HepG2 (cell line): ENCODE data around the gene UBE2H. TPM values are rescaled to one million over a fixed set of nuclear protein-coding genes. Genes with fewer than 3 reads are reported as not detected.

ENCODE experiments used
- ATAC-seq: fragments of 200-7000 bp; cut with Tn5 transposase; 3 replicates; pipeline ENCODE4 v1.9.1; 2020; ENCODE audit warnings: mild to moderate bottlenecking, moderate library complexity
- BruUV-seq: library from RNA; stranded (reverse); fragments of 400-500 nt; replicated peaks from 2 replicates; lab custom pipeline; 2021; lab: Mats Ljungman, UMichigan
- CTCF ChIA-PET: fragments of 300-600 bp; formaldehyde crosslinking; extraction: SDS; loops from one replicate; lab custom pipeline; 2021; ENCODE audit warnings: low total read pairs, inconsistent platforms, low intra/inter-chr PET ratio; lab: Yijun Ruan, JAX
- POLR2A ChIA-PET: fragments of 350-600 bp; sonication (Branson Sonifier 250); formaldehyde crosslinking; loops from one replicate; lab custom pipeline; 2020; ENCODE audit warnings: antibody characterized with exemption, inconsistent platforms; lab: Yijun Ruan, JAX
- DNase-seq: peaks from one replicate; pipeline ENCODE4 v3.0.0-alpha.2; 2015; ENCODE audit warnings: low spot score
- FAIRE-seq: peaks from 3 replicates; lab custom pipeline; 2011; peaks lifted over from hg19 to GRCh38; lab: Jason Lieb, UNC
- H2AFZ ChIP-seq: one replicate; pipeline ENCODE4 v1.6.1; 2011; ENCODE audit warnings: low read length, inconsistent platforms
- H3K27ac ChIP-seq: fragments of 300-600 bp; 3 replicates; pipeline ENCODE4 v1.8.0; 2011; ENCODE audit warnings: mixed run types, mild to moderate bottlenecking, mixed read lengths, low read length, inconsistent platforms; ENCODE audit not compliant: insufficient read depth; ENCODE audit errors: extremely low read length
- H3K27me3 ChIP-seq, 2 experiments: fragments of 200-600 bp in 1 of 2; 2 replicates in 1 of 2; 3 replicates in 1 of 2; pipeline versions ENCODE4 v1.6.0 to v1.8.0; 2011; ENCODE audit warnings: low read length in 2 of 2, mild to moderate bottlenecking in 2 of 2, moderate library complexity in 2 of 2, inconsistent platforms in 1 of 2; ENCODE audit not compliant: insufficient read depth in 2 of 2, control insufficient read depth in 1 of 2
- H3K36me3 ChIP-seq, 2 experiments: fragments of 200-600 bp in 1 of 2; replicated peaks in 1 of 2; 2 replicates in 1 of 2; 3 replicates in 1 of 2; pipeline versions ENCODE4 v1.5.1 to v1.8.0; 2011; ENCODE audit warnings: low read length in 2 of 2, inconsistent platforms in 1 of 2; ENCODE audit not compliant: insufficient read depth in 2 of 2, control insufficient read depth in 1 of 2
- H3K4me1 ChIP-seq: 2 replicates; pipeline ENCODE4 v1.5.1; 2012; ENCODE audit warnings: low read length, inconsistent platforms; ENCODE audit not compliant: insufficient read depth
- H3K4me2 ChIP-seq: 2 replicates; pipeline ENCODE4 v1.6.0; 2011; ENCODE audit warnings: low read depth, low read length, inconsistent platforms
- H3K4me3 ChIP-seq, 3 experiments: fragments of 200-600 bp in 1 of 3; sonication (generic), shearing (Covaris generic) in 1 of 3; replicated peaks in 1 of 3; 2 replicates each; pipeline ENCODE4 v1.5.1; 2011 to 2016; ENCODE audit warnings: low read length in 3 of 3, inconsistent platforms in 2 of 3, low read depth in 2 of 3, mild to moderate bottlenecking in 2 of 3, control low read depth in 1 of 3, mixed read lengths in 1 of 3; ENCODE audit not compliant: insufficient read depth in 1 of 3
- H3K79me2 ChIP-seq: one replicate; pipeline ENCODE4 v1.6.1; 2011; ENCODE audit warnings: low read length, inconsistent platforms; ENCODE audit not compliant: insufficient read depth
- H3K9ac ChIP-seq: 2 replicates; pipeline ENCODE4 v1.6.0; 2011; ENCODE audit warnings: mild to moderate bottlenecking, low read depth, low read length, inconsistent platforms; ENCODE audit not compliant: insufficient read depth
- H3K9me3 ChIP-seq: 2 replicates; pipeline ENCODE4 v1.5.1; 2012; ENCODE audit warnings: mild to moderate bottlenecking, low read length
- H4K20me1 ChIP-seq: 2 replicates; pipeline ENCODE4 v1.6.0; 2011; ENCODE audit warnings: inconsistent platforms, mild to moderate bottlenecking, low read length, moderate library complexity; ENCODE audit not compliant: insufficient read depth
- AGO2 ChIP-seq: fragments of 200-400 bp; formaldehyde crosslinking; optimal IDR thresholded peaks from 2 replicates; pipeline ENCODE3; 2017; ENCODE audit warnings: mild to moderate bottlenecking, low read depth, low read length, moderate library complexity
- GPBP1L1 ChIP-seq: sonication (generic); formaldehyde crosslinking; IDR thresholded peaks from 2 replicates; pipeline ENCODE4 v1.5.0; 2020; ENCODE audit warnings: mild to moderate bottlenecking, missing genetic modification reagents
- IKZF4 ChIP-seq: sonication (generic); formaldehyde crosslinking; IDR thresholded peaks from 2 replicates; pipeline ENCODE4 v1.5.1; 2020; ENCODE audit warnings: borderline replicate concordance, mild to moderate bottlenecking, low read depth, missing genetic modification reagents; ENCODE audit errors: not compliant biosample characterization
- MLLT10 ChIP-seq: sonication (generic); formaldehyde crosslinking; IDR thresholded peaks from 2 replicates; pipeline ENCODE4 v1.4.0; 2020; ENCODE audit warnings: missing genetic modification reagents
- NR2C2 ChIP-seq: sonication (generic); formaldehyde crosslinking; IDR thresholded peaks from 2 replicates; pipeline ENCODE4 v1.4.0; 2020; ENCODE audit warnings: missing genetic modification reagents, mild to moderate bottlenecking, moderate library complexity, borderline replicate concordance
- PHF21A ChIP-seq: sonication (generic); formaldehyde crosslinking; IDR thresholded peaks from 2 replicates; pipeline ENCODE4 v1.5.0; 2020; ENCODE audit warnings: mild to moderate bottlenecking, missing genetic modification reagents
- POLR2A ChIP-seq, 2 experiments: IDR thresholded peaks; 2 replicates each; pipeline ENCODE4 v1.6.1; 2011; ENCODE audit warnings: low read depth in 2 of 2, low read length in 2 of 2, mild to moderate bottlenecking in 1 of 2, moderate library complexity in 1 of 2; ENCODE audit not compliant: insufficient read depth in 1 of 2
- RNF219 ChIP-seq: sonication (generic); formaldehyde crosslinking; IDR thresholded peaks from 2 replicates; pipeline ENCODE4 v1.5.0; 2020; ENCODE audit warnings: mild to moderate bottlenecking, missing genetic modification reagents
- ZNF572 ChIP-seq: sonication (generic); formaldehyde crosslinking; IDR thresholded peaks from 2 replicates; pipeline ENCODE4 v1.5.1; 2020; ENCODE audit warnings: mild to moderate bottlenecking, missing genetic modification reagents
- ZNF746 ChIP-seq: sonication (generic); formaldehyde crosslinking; IDR thresholded peaks from 2 replicates; pipeline ENCODE4 v1.8.0; 2022; ENCODE audit warnings: mild to moderate bottlenecking, missing genetic modification reagents
- ZNF816 ChIP-seq: sonication (generic); formaldehyde crosslinking; IDR thresholded peaks from 2 replicates; pipeline ENCODE4 v1.8.0; 2022; ENCODE audit warnings: missing genetic modification reagents, mild to moderate bottlenecking, borderline replicate concordance
- ZNF850 ChIP-seq: sonication (generic); formaldehyde crosslinking; conservative IDR thresholded peaks from 2 replicates; pipeline ENCODE4 v1.9.0; 2021; ENCODE audit warnings: mild to moderate bottlenecking, missing genetic modification reagents
- ZNF878 ChIP-seq: sonication (generic); formaldehyde crosslinking; IDR thresholded peaks from 2 replicates; pipeline ENCODE4 v1.8.1; 2023; ENCODE audit warnings: mild to moderate bottlenecking, missing genetic modification reagents, moderate library complexity
- WGBS: methylation state at CpG from one replicate; pipeline ENCODE4 v1.1.6; 2017; ENCODE audit warnings: low lambda C conversion rate; 5-methylcytosine and 5-hydroxymethylcytosine counted together
- in situ Hi-C: cut with HindIII; loops from 2 replicates; pipeline ENCODE4 v1.10.0; 2017; ENCODE audit warnings: low pct_unique_long_range_greater_than_20kb; ENCODE audit not compliant: extremely low pct_ligation_motif_present
- intact Hi-C: fragments of 100-400 bp; cut with micrococcal nuclease; formaldehyde crosslinking; loops from one replicate; pipeline ENCODE4 v1.10.0; 2022; ENCODE audit not compliant: unreplicated experiment
- polyA plus RNA-seq, 8 experiments: library from polyadenylated mRNA; depleted of rRNA in 3 of 8; stranded (reverse) in 7 of 8; unstranded in 1 of 8; fragments of >200 nt; fragmentation: Illumina TruSeq in 4 of 8; extraction: Trizol in 4 of 8; gene quantifications; 2 replicates each; pipeline versions ENCODE4 v1.2.1 to v1.2.3, GENCODE V29; 2011 to 2016; ENCODE audit warnings: low read depth in 4 of 8, missing spikeins in 1 of 8, mixed read lengths in 1 of 8; ENCODE audit not compliant: insufficient read depth in 1 of 8
- total RNA-seq, 5 experiments: library from RNA; depleted of rRNA; stranded (reverse); fragments of >200 nt; fragmentation: Illumina TruSeq; extraction: Trizol; gene quantifications; 2 replicates each; pipeline ENCODE4 v1.2.3, GENCODE V29; 2016; ENCODE audit warnings: low read depth in 1 of 5

The UBE2H gene
- total and polyA plus RNA-seq, 2 of the 13 experiments (the other 11 are each of a cell fraction or from before 2014, with no cell fraction given), result 15.5 to 40.1 TPM

GRCh38 chr7:129870668-129871067 lies 82.1 kb downstream of the UBE2H start:
- peaks cover 4 to 12% of the 10 kb centered on the region in 2 experiments for H3K36me3 ChIP-seq
- 0 out of 2 replicates have a peak, but pooled peaks cover 8% of the 10 kb centered on the region for H4K20me1 ChIP-seq
- no peak overlapping the region for H2AFZ ChIP-seq
- no peaks in the 10 kb centered on the region for H3K4me1 ChIP-seq
- in situ Hi-C loops (no loop called here), intact Hi-C loops (no loop called here)
- H3K27ac ChIP-seq, result no peak overlapping the region
- ChIA-PET CTCF (no interaction called here), POLR2A (no interaction called here)
- H3K9me3 ChIP-seq, result no peaks in the 10 kb centered on the region
- no peaks in the 10 kb centered on the region for H3K79me2 ChIP-seq
- H3K9ac ChIP-seq, result no peak overlapping the region
- BruUV-seq, result no TSS peak
- ATAC-seq, result no peak
- DNase-seq, result no peak
- TF ChIP-seq POLR2A (IDR thresholded peaks at IDR 0.05; ENCODE audit: insufficient read depth in 1 of 2, low read depth in 2 of 2, low read length in 2 of 2) (no peak), RNF219 (CRISPR knock-in tag) (no peak), NR2C2 (CRISPR knock-in tag) (no peak), MLLT10 (CRISPR knock-in tag) (no peak), IKZF4 (CRISPR knock-in tag) (no peak), ZNF746 (CRISPR knock-in tag) (no peak), GPBP1L1 (no peak), ZNF816 (no peak), ZNF572 (CRISPR knock-in tag) (no peak), ZNF850 (CRISPR knock-in tag) (no peak), PHF21A (CRISPR knock-in tag) (no peak), AGO2 (no peak), ZNF878 (no peak)
- H3K4me2 ChIP-seq, result no peak overlapping the region
- no peak for FAIRE-seq
- H3K27me3 ChIP-seq, result no peaks in the 10 kb centered on the region
- WGBS, result 92% methylated on average over 4 of the region's 4 CpGs
- no peak overlapping the region for H3K4me3 ChIP-seq
